Daoy (cell line): ENCODE data around the gene FUZ. TPM values are rescaled to one million over a fixed set of nuclear protein-coding genes. Genes with fewer than 3 reads are reported as not detected.
"Not testable (repeated sequence)": the region's sequence is repeated elsewhere in the genome, so short reads cannot be mapped to it uniquely, and the experiment has no call there.

ENCODE experiments used
- DNase-seq: peaks from one replicate; pipeline ENCODE4 v3.0.0-alpha.2; 2015; ENCODE audit warnings: low read depth
- total RNA-seq: library from RNA; depleted of rRNA; stranded (reverse); fragments of >200 nt; shearing (Covaris generic); gene quantifications from 2 replicates; pipeline ENCODE4 v1.2.3, GENCODE V29; 2014

Gene FUZ
- total RNA-seq, 1 experiment from 2014 or later = 20.1 TPM

DNA sequence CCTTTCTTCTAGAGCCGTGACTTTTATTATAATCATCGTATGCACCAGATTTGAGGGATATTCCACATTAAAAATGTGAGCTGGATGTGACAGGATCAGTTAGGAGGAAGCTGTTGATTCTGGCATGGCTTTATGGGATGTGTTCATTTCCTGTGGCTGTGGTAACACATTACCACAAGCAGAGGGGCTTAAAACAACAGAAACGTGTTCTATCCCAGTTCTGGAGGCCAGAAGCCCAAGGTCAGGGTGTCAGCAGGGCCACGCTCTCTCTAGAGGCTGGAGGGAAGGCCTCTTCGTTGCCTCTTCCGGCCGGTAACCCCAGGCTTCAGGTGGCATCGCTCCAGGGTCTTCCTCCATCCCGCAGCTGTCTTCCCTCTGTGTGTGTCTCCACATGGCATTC lies 19.5 kb upstream of the FUZ start:
- DNase-seq = peak; percentile 51

DNA sequence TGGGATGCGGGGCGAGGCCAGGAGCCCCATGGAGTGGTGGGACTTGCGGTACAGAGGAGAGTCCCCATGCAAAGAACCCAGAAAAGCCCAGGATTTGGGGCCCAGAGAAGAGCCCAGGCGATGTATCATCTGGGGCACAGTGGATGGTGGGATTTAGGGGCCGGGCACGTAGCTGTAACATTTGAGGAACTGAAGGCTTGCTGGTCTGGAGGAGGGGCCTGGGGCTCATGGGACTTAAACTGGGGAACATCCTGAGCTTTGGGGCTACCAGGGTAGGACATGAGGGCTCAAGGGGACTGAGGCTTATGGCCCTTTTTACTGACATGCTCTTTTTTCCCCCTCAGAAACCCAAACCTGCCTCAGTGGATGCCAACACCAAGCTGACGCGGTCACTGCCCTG lies 18.5 kb upstream of the FUZ start:
- DNase-seq = no peak

DNA sequence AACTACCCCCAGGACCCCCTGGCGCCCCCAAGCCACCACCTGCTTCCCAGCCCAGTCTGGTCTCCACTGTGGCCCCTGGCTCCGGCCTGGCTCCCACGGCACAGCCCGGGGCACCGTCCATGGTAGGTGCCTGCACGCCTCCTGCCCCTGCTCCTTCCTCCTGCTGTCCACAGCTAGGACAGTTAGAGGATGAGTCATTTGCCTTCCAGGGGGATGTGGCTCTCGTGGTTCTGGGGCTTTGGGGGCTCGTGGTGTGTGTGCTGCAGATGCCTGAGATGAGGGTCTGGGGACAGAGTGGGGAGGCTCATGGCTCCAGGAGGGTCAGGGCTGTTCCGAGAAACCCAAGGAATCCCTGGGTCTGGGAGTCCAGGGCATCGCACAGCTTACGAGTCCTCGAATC lies 17.7 kb upstream of the FUZ start:
- DNase-seq = no peak

DNA sequence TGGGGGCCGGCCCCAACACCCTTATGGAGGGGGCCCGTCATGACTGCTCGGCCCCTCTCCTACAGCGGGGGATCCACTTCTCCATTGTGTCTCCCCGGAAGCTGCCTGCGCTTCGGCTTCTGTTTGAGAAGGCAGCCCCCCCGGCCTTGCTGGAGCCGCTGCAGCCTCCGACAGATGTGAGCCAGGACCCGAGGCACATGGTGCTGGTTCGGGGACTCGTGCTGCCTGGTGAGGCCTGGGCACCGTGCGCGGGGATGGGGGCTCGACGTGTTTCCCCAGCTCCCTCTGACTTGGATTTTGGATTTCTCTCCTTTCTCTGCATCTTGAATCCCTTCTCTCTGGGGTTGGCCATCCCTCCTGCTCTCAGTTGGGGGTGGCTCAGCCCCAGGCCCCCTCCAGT lies 16.6 kb upstream of the FUZ start:
- DNase-seq = no peak

DNA sequence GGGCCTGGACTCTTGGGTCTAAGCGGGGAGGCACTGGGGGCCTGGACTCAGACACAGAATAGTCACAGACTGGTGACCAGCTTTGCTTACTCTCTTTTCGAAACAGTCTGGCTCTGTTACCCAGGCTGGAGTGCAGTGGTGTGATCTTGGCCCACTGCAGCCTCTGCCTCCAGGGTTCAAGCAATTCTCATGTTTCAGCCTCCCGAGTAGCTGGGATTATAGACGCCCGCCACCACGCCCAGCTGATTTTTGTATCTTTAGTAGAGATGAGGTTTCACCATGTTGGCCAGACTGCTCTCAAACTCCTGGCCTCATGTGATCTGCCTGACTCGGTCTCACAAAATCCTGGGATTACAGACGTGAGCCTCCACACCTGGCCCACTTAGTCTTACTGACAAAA lies 16.1 kb upstream of the FUZ start:
- no peak for DNase-seq

DNA sequence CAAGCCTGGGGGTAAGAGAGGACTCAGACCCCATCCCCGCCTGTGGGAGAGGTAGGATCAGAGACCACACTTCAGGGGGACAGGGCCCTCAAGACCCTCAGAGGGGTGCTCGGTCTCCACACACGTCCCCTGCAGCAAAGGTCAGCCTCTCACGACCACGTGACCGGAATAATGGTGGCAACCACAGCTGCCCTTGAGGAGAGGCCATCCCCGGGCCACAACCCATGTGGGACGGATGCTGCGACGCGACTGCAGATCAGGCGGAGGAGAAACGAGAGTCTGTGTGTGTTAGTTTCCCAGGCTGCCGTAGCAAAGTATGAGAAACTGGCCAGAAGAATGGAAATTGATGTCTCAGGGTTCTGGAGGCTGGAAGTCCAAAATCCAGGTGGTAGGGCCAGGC lies 13.9 kb upstream of the FUZ start:
- no peak for DNase-seq

DNA sequence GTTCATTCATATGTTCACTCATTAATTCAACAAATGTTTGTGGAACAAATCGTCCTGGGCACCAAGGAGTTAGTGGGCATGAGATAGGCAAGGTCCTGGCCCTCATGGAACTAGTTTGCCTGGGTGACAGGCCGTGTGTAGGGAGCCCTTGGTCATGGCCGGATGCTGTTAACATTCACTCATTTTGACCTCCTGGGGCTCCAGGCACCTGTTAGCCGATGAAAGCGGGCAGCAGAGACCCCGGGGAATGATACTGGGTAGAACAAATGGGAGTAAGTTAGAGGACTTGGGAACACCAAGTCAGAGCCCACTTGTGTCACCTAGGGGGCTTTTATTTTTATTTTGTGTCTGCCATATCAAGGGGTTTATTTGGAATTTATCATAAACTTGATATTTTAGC lies 11.6 kb upstream of the FUZ start:
- no peak for DNase-seq

DNA sequence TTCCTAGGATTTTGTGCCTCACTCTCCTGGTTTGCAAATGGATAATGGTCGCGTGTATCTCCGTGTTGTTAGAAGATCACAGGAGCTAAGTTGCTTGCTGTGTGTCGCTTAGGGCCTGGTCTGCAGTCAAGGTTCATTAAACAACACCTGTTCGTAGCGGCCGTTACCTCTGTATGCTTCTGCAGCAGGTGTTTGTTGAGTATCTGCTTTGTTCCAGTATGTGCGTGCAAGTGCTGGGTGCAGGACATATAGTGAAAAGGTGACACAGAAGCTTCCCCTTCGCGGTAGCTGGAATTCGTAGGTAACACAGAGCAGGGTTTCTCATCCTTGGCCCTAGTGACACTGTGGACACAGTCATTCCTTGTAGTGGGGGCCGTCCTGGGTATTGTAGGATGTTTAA lies 10.4 kb upstream of the FUZ start:
- no peak for DNase-seq

DNA sequence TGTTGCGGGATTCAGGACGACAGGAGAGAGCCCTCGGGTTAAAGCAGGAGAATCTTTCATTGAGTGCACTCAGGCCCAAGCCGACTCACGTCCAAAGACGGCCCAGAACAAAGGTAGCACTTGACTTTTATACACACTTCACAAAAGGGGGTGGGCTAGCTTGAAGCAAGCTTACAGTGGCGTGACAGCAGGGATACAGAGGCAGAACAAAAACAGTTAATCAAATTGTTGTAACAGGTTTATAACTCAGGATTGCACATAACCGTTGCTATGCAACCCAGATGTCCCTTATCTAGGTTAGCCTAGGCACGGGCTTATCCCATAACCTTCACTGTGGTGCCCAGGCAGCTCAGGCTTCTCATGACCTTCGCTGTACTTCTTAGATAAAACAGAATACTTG lies 7.0 kb upstream of the FUZ start:
- no peak for DNase-seq

DNA sequence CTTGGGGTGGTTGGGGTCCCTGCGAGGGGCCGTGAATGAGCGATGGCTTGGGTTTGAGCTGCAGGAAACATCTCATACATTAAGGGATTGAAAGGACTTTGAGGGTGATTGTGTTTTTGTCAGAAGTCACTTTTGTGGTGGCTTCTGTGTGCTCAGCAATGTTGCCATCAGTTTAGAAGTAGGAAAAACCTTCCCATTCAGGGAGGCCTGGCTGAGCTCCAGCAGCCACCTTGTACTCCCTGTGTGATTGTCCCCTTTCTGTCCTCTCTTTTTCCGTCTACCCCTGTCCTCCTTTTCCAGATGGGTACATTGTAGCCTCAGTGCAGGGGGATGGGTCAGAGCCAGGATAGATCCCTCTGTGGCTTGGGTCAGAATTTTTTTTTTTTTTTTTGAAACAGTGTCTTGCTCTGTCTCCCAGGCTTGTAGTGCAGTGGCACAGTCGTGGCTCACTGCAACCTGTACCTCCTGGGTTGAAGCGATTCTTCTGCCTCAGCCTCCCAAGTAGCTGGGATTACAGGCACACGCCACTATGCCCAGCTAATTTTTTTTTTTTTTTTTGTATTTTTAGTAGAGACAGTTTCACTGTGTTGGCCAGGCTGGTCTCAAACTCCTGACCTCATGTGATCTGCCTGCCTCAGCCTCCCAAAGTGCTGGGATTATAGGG lies 6.5 kb upstream of the FUZ start:
- DNase-seq = not testable (repeated sequence)

DNA sequence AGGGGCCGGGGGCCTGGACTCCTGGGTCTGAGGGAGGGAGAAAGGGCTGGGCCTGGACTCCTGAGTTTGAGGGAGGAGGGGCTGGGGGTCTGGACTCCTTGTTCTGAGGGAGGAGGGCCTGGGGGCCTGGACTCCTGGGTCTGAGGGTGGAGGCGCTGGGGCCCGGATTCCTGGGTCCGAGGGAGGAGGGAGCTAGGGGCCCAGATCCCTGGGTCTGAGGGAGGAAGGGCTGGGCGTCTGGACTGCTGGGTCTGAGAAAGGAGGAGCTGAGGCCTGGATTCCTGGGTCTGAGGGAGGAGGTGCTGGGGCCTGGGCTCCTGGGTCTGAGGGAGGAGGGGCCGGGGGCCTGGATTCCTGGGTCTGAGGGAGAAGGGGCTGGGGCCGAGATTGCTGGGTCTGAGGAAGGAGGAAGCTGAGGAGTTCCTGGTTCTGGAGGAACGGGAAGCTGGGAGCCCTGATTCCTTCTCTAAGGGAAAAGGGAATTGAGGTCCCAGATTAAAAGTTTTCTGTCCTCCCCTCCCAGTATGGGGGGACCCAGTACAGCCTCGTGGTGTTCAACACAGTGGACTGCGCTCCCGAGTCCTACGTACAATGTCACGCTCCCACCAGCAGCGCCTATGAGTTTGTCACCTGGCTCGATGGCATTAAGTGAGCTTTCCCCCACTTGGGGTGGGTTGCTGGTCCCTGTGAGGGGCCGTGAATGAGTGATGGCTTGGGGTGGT lies 5.7 kb upstream of the FUZ start:
- DNase-seq = no peak

DNA sequence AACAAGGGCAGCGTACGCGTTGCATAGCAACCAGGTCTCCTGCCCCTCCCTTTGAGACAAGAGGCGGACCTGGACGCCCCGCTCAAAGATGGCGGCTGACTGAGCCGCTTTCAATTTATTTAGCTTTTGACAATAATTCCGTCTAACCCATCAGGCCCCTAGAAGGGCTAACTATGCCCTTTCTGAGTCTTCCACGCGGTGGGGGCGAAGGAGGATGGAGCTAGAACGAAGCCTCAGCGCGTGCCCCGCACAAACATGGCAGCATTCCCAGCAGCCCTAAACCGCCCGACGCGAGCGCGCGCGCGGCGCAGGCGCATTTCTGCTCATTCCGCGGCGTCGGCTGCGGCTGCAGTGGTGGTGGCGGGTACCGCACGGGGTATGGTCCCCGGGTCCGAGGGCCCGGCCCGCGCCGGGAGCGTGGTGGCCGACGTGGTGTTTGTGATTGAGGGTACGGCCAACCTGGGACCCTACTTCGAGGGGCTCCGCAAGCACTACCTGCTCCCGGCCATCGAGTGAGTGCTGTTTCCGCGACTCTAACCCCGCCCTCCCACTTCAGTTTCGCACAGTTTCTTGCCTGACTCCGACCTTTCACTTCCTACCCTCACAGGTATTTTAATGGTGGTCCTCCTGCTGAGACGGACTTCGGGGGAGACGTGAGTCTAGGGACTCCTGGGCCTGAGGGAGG lies 5.0 kb upstream of the FUZ start, which contains the start of gene MED25:
MED25 (plus strand) TSS at position 326 of the 685 bp plus-strand sequence; CDS start at position 379, 53 bp downstream.
- DNase-seq = peak; percentile 91

DNA sequence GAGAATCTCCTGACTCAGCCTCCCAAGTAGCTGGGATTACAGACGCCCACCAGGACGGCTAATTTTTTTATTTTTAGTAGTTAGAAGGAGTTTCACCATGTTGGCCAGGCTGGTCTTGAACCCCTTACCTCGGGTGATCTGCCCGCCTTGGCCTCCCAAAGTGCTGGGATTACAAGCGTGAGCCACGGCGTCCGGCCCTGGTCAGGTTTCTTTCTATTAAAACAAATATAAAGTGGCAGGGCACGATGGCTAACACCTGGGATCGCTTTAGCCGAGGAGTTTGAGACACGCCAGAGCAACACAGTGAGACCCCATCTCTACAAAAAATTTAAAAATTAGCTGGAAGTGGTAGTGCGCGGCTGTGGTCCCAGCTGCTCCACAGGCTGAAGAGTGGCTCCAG lies 3.5 kb upstream of the FUZ start:
- no peak for DNase-seq

DNA sequence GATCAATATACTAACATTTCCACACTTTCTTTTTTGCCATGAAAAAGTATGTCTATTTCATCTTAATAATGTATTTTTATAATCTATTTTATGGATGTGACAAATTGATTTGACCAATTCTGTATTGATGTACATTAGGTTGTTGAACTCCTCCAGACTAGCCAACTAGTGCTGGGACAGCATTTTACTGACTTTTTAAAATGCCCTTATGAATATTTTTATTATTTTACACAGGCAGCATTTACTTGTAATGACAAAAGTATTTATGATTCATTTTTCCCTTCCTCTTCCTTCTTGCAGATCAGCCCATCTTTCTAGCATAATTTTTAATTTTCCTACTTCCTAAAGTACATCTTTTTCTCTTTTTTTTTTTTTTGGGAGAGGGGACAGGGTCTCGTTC lies 918 bp upstream of the FUZ start:
- DNase-seq = no peak

DNA sequence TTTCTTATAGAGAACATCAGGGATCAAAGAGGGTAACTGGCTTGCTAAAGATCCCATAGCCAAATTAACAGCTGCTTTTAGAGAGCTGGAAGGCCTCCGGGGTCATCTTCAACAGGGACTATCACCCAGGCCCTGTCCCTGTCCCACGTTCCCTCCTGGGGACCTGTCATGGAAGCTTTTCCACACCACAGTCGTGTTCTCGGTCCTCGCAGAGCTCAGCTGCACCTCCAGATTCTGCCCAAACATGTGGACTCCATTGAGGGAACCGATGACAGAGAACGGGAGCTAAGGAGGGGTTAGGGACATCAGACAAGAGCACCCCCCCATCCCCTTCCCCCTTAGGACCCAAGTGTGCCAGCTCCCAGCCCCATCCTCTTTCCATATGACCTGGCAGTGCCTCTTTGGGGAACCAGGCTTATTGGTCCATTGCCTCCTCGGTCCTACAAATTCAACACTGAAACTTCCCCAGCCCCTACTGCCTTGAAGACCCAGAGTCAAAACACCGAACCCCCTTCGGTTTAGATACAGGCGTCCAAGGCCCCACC lies 568 bp downstream of the FUZ start:
- no peak for DNase-seq

DNA sequence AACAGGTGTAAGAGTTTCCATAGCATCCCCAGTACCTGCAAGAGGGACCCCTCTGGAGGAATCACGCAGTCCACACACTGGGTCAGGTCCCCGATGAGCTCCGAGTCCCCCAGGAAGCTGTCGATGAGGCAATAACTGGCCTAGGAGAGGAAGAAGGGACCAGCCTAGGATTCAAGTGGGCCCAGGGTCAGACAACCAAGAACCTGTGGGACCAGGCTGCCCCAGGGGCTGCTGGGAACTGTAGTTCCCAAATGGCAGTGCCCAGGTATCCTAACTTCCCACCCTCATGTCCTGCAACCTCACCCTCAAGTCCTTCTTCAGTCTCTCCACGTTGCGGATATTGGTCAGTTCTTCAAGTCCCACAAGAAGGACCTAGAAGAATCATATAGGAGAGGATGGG lies 1.8 kb downstream of the FUZ start:
- DNase-seq = no peak

DNA sequence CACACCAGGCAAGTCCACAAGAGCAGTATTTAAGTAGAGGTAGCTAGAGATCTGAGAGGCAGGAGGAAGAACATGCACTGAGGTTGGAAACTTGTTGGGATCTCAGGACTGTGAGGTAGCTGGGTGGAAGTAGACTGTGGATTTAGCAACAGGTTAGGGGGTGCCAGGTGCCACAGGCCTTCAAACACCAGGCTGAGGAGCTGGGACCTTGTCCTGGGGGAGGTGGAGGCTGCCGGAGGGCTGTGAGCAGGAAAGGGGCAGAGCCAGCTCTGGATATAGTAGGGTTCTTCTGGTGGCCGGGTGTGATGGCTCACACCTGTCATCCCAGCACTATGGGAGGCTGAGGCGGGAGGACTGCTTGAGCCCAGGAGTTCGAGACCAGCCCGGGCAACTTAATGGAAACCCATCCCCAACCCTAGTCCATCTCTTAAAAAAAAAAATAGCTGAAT lies 3.1 kb downstream of the FUZ start:
- DNase-seq = no peak

DNA sequence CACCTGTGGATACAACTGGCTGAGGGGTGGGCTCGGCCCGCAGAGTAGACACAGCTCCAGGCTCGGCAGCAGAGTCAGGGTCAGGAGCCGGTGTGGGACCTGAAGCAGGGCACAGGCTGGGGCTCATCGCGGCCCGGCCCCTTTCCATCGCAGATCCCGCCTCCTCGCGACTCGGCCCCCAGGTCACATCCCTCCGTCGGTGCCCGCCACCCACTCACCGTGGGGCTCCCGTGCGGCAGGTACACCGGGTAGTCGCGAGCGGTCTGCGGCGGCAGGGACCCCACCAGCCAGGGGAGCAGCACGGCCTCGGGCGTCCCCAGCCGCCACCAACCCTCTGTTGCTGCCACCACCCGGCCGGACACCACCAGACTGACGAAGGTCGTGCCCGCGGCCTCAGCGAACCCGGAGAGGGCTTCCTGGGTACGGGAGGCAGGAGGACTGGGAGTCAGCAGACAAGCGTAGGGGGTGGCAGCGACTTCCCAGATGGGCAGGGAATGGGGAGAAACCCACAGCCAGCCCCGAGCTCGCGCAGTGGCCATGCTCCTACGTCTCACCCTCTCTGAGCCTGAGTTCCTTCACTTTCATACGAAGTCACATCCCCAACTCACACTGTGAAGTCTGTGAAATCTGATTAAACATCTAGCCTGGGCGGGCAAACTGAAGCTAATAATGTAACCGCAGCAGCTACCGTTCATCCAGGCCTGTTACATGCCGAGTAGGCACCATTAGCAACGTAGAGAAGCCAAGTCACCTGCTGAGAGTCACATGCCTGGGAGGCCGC lies 3.7 kb downstream of the FUZ start:
- DNase-seq = peak; percentile 45

DNA sequence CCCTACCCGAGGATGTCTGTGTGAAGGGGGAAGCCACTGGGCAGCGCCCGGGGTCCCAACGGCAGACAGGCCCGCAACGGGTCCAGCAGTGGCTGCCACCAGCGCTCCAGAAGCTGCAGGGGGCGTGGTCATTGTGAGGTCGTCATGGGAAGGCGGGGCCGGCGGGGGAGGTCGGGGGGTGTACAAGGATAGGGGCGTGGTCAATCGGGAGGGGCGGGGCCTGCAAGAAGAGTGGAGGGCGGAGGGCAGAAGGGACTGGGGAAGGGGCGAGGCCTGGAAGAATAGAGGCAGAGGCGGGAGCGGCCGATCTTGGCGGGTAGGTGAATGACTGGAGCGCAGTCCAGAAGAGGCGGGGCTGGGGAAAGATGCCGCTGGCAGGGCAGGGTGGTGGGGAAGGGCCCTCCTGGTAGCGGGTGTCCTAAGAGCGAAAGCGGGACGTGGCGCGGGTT lies 4.4 kb downstream of the FUZ start:
- DNase-seq = peak; percentile 90

DNA sequence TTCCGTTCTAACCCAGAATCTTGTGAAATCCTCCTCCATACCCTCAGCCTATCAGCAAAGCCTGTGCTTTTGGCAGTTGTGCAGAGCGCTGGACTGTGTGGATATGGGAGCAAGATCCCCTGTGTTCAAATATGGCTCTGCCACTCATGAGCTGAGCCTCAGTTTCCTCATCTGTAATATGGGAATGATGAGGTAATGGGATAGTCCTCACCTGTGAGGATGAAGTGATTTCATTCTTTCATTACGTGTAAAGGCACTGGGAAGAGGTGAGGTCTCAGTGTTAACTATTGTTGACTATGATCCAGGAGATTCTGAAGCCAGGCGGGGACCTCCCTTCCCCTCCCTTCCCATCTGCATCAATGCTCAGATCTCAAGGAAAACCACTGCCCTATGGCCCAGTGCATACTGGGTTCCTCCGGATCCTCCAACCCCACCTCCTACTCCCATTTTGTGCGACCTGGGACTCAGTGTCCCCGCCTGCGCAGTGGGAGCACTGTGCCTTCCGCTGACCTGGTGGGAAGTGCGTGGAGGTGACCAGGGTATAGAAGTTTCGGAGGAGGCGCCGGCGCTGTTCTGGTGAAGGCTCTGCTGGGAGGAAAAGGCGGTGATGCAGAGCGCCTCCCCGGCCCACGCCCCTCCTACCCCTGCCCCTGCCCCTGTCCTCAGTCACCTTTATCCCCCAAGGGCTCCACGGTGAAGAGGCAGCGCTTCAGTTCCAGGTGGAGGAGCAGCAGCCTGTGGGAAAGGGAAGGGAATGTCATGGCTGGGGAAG lies 5.0 kb downstream of the FUZ start:
- no peak for DNase-seq
